ENCODE results near the gene YDJC. TPM values are rescaled to one million over a fixed set of nuclear protein-coding genes. Genes with fewer than 3 reads are reported as not detected.

YDJC gene
- total and polyA plus RNA-seq, 4 donors = 11.0 to 41.1 (median 31.3) TPM

DNA sequence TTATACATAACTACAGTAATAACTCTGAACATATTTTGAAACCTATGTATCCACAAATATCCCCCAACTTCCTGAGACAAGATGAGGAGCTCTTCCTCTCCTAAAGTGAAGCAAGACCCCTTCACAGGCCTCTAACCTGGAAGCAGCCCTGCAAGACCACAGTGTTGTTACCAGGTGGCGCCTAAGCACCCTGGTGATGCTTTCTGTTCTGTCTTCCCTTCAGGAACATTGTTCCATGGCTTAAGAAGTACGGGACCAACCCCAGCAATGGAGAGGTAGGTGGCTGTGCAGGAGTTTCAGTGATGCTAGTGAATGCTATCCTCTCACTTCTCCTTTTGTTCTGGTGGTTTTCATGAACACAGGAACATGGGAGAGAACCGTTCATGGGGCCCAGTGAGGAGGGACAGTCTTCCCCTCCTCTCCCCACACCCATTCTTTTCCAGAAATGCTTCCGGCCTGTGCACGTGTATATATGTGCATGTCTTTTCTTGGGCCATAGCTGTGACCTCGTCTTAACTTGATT lies 42.3 kb upstream of the YDJC start:
- no peak overlapping the region for H3K9ac ChIP-seq (ENCODE audit: insufficient read depth in 1 of 2, low read length in 2 of 2)
- H3K36me3 ChIP-seq (ENCODE audit: control insufficient read depth in 4 of 4, insufficient read depth in 4 of 4, low read length in 4 of 4) = peaks cover 6 to 44% (median 14%) of the 10 kb centered on the region in 4 donors
- no peaks in the 10 kb centered on the region for H3K9me3 ChIP-seq (ENCODE audit: control insufficient read depth in 4 of 4, insufficient read depth in 3 of 4, low read length in 3 of 4)
- H3K27me3 ChIP-seq (ENCODE audit: control insufficient read depth in 3 of 3, insufficient read depth in 3 of 3, low read length in 2 of 3) = no peaks in the 10 kb centered on the region
- peaks cover 0 to 2% (median 0%) of the 10 kb centered on the region in 5 donors for H3K4me1 ChIP-seq (ENCODE audit: control insufficient read depth in 5 of 5, insufficient read depth in 5 of 5, low read length in 5 of 5)
- DNase-seq (no peak), ATAC-seq (ENCODE audit: insufficient read depth, low FRiP score) (no peak)
- H3K4me3 ChIP-seq = no peak overlapping the region
- TF ChIP-seq, protein P1, sequence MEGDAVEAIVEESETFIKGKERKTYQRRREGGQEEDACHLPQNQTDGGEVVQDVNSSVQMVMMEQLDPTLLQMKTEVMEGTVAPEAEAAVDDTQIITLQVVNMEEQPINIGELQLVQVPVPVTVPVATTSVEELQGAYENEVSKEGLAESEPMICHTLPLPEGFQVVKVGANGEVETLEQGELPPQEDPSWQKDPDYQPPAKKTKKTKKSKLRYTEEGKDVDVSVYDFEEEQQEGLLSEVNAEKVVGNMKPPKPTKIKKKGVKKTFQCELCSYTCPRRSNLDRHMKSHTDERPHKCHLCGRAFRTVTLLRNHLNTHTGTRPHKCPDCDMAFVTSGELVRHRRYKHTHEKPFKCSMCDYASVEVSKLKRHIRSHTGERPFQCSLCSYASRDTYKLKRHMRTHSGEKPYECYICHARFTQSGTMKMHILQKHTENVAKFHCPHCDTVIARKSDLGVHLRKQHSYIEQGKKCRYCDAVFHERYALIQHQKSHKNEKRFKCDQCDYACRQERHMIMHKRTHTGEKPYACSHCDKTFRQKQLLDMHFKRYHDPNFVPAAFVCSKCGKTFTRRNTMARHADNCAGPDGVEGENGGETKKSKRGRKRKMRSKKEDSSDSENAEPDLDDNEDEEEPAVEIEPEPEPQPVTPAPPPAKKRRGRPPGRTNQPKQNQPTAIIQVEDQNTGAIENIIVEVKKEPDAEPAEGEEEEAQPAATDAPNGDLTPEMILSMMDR (IDR thresholded peaks at IDR 0.05; ENCODE audit: control extremely low read depth, extremely low read depth) = no peak
- 58 to 76% methylated on average over 6 of the region's 6 CpGs for WGBS, 2 donors
- no peak overlapping the region for H3K27ac ChIP-seq (ENCODE audit: low read depth in 1 of 2, low read length in 1 of 2)

DNA sequence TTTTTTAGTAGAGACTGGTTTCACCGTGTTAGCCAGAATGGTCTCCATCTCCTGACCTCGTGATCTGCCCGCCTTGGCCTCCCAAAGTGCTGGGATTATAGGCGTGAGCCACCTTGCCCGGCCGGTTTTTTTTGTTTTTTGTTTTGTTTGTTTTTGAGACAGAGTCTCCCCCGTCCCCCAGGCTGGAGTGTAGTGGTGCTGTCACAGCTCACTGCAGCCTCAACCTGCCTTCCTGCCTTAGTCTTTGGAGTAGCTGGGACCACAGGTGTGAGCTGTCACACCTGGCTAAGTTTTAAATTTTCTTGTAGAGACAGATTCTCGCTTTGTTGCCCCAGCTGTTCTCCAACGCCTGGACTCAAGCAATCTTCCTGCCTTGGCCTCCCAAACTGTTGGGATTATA lies 39.2 kb upstream of the YDJC start:
- Histone ChIP-seq H3K27me3 (ENCODE audit: control insufficient read depth in 3 of 3, insufficient read depth in 3 of 3, low read length in 2 of 3) (no peaks in the 10 kb centered on the region), H3K36me3 (ENCODE audit: control insufficient read depth in 4 of 4, insufficient read depth in 4 of 4, low read length in 4 of 4) (peaks cover 2 to 28% (median 8%) of the 10 kb centered on the region in 4 donors), H3K4me1 (ENCODE audit: control insufficient read depth in 5 of 5, insufficient read depth in 5 of 5, low read length in 5 of 5) (peaks cover 0 to 10% (median 3%) of the 10 kb centered on the region in 5 donors), H3K4me3 (no peak overlapping the region), H3K9me3 (ENCODE audit: control insufficient read depth in 4 of 4, insufficient read depth in 3 of 4, low read length in 3 of 4) (no peaks in the 10 kb centered on the region), H3K9ac (ENCODE audit: insufficient read depth in 1 of 2, low read length in 2 of 2) (no peak overlapping the region), H3K27ac (ENCODE audit: low read depth in 1 of 2, low read length in 1 of 2) (no peak overlapping the region)
- WGBS, 2 donors = 79 to 82% methylated on average over 8 to 9 of the region's 9 CpGs
- no peak for DNase-seq
- ATAC-seq (ENCODE audit: insufficient read depth, low FRiP score) = no peak
- TF ChIP-seq, protein P1 (IDR thresholded peaks at IDR 0.05; ENCODE audit: control extremely low read depth, extremely low read depth) = no peak

DNA sequence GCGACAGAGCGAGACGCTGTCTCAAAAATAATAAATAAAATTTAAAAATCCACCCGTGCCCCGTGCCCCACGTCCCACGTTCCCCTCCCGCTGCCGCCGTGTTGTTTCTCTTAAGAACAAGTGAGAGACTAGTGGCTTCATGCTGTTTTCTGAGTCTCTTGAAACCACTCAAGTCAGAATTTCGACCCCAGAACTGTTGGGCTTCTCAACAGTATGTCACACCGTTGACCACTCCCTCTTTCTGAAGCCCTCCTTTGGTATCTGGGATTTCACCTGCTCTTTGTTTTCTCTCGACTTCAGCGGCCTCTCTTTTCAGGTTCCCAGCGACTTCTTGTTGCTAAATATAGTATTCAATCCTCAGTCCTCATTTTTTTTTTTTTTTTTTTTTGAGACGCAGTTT lies 37.0 kb upstream of the YDJC start:
- Histone ChIP-seq H3K27ac (ENCODE audit: low read depth in 1 of 2, low read length in 1 of 2) (peak overlapping the region in 1 of 2 donors; percentile 95), H3K9ac (ENCODE audit: insufficient read depth in 1 of 2, low read length in 2 of 2) (peak overlapping the region in 1 of 2 donors; percentile 63), H3K9me3 (ENCODE audit: control insufficient read depth in 4 of 4, insufficient read depth in 3 of 4, low read length in 3 of 4) (no peaks in the 10 kb centered on the region), H3K4me3 (no peak overlapping the region), H3K27me3 (ENCODE audit: control insufficient read depth in 3 of 3, insufficient read depth in 3 of 3, low read length in 2 of 3) (no peaks in the 10 kb centered on the region), H3K36me3 (ENCODE audit: control insufficient read depth in 4 of 4, insufficient read depth in 4 of 4, low read length in 4 of 4) (peaks cover 2 to 9% (median 4%) of the 10 kb centered on the region in 4 donors), H3K4me1 (ENCODE audit: control insufficient read depth in 5 of 5, insufficient read depth in 5 of 5, low read length in 5 of 5) (peaks cover 0 to 10% (median 3%) of the 10 kb centered on the region in 5 donors)
- DNase-seq = no peak
- TF ChIP-seq, protein P1 (IDR thresholded peaks at IDR 0.05; ENCODE audit: control extremely low read depth, extremely low read depth) = no peak
- WGBS, 2 donors = 41 to 45% methylated on average over 15 to 16 of the region's 16 CpGs
- ATAC-seq (ENCODE audit: insufficient read depth, low FRiP score) = no peak

All from lung (tissue), 12 donors.